GM21515 (cell line): ENCODE data around the gene SIGLEC8.
"Not testable (repeated sequence)": the region's sequence is repeated elsewhere in the genome, so short reads cannot be mapped to it uniquely, and the experiment has no call there.

Experiments
- ATAC-seq: cut with Tn5 transposase; IDR thresholded peaks from one replicate; pipeline ENCODE4 v1.9.1; 2021; ENCODE audit not compliant: unreplicated experiment

Gene SIGLEC8

GRCh38 chr19:51473009-51473707 is 14.9 kb upstream of the SIGLEC8 start:
- no peak for ATAC-seq

- ATAC-seq: no peak
Observed at GRCh38 chr19:51472607-51473006, 14.4 kb upstream of the SIGLEC8 start.

DNA sequence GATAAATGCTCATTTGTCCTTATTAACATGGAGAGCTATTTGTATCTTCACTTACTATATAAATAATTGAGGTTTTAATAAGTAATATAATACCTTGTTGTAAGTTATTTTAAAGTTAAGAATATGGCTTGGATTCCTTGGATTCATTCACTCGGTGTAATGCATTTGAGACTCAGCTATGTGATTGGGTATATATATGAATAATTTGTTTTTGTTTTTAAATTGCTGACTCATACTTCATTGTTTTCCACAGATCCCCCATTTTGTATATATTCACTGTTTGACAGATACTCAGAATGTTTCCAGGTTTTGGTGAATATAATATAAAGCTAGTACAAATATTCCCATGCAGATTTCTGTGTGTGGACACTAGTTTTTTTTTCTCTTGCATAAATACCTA is 13.3 kb upstream of the SIGLEC8 start:
- ATAC-seq: no peak

DNA sequence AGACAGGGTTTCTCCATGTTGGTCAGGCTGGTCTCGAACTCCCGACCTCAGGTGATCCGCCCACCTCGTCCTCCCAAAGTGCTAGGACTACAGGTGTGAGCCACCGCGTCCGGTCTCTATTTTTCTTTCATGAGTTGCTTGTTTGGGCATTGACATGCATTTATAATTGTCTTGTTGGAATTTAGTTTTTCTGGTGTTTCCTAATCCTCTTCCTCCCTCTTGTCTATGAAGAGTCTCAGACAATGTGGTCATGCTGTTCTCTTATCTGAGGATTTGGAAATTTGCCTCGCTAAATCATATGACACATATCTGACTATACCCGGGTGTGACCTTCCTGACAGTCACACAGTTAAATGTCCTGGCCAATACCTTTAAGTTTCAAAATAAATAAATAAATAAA is 12.7 kb upstream of the SIGLEC8 start:
- no peak for ATAC-seq

DNA sequence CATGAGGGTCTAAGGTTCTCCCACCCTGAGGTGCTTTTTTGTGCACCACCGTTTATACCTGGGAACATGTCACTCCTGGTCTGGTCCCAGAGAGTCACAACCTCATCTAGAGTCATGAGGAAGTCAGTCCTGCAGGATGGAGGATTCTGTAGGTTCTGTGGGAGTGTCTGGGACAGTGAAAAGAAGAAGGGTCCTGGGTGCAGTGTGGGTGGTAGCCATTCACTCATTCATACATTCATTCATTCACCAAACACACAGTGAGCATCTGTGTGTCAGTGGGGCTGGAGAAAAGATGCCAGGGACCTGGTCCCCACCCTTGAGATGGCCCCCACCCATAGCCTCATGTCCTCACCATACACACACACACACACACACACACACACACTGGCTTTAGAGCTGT is 11.4 kb upstream of the SIGLEC8 start:
- ATAC-seq: no peak

DNA sequence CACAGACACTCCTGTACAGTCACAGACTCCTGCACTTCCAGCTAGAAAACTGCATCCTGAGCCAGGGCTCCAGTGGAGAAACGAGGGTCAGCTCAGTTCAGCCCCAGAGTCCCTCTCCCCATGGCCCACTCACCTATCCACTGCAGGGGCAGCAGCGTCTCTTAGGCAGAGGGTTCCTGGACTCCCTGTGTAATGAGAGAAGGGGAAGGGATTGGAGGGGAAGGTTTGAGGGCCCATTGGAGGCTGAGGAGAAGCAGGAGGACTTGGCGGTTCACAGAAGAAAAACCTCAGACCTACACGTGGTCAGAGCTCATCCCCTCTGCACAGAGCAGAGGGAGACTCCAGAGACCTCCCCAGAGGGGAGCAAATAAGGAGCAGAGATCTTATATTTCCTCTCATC is 10.9 kb upstream of the SIGLEC8 start:
- no peak for ATAC-seq

DNA sequence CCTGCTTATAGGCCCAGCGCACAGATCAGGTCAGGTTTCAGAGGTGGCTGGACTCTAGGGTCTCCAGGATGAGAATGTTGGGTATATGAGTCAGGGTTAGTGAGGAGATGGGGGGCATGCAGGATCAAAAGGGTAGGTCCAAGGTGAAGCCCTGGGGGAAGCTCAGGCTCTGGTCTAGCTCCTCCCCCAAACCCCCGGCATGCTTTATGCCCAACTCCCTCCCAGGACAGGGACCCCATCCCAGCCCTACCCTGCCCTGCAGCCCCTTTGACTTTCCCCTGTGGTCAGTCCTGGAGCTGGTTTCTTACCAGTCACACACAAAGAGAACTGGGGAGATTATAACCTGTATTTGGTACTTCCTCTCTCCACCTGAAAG is 10.3 kb upstream of the SIGLEC8 start:
- ATAC-seq: no peak

DNA sequence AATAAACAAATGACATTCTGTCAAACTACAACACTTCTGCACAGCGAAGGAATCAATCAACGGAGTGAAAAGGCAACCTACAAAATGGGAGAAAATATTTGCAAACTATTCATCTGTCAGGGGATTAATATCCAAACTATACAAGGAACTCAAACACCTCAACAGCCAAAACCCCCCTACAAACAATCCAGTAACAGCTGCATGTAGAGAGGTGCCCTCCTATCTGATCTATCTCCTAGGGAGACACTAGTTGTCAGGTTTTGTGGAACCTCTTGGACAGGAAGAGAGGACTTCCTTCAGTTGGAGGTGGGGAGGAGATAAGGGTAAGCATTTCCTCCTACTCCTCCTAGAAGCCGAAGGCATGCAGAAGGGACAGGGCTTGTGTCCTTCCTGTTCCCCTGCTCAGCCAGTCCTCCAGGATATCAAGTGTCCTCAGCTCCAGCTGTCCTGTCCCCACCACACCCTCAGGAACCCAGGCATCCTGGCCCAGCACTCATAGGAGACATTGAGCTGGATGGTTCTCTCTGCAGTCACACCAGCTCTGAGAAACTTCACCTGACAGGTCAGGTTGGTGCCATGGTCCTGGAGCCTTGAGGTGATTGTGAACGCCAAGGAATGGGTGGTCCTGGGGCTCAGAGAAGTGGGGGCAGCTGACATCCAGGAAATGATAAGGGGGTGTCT is 9.8 kb upstream of the SIGLEC8 start:
- ATAC-seq: no peak

DNA sequence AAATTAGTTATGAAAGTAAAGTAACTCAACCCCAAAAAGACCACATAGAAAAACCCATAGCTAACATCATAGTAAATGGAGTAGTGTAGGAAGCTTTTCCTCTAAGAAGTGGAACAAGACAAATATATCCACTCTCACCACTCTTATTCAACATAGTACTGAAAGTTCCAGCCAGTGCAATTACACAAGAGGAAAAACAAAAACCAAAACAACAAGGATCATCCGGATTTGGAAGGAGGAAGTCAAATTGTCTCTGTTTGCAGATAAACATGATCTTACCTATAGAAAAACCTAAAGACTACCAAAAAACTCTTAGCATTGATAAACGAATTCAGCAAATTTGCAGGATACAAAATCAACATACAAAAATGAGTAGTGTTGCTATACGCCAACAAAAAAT is 8.5 kb upstream of the SIGLEC8 start:
- no peak for ATAC-seq

DNA sequence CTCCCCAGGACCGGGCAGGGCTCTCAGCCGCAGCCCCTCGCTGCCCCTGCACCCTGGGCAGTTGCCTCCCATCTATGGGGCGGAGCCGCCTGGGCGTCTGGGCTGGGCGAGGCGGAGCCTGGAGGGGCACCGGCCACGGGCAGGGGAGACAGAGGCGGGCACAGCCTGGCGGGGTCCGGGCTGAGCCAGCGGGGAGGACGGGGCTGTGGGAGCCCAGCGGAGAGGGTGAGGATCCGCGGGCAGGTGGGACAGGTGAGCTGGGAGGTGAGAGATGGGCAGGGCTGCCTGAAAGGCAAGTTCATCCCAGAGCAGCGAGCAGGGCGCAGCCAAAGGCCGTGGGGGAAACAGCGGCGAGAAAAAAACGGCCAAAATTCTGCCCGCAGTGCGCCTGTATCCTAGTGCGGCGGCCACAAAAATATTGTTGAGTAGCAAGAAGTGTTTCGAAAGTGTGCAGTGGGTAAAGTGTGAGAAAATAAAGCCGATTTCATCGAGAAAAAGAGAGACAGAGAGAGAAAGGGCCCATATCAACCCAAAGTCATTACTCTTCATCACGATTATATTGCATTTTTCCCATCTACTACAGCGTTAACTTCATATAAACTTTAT is 5.8 kb upstream of the SIGLEC8 start:
- not testable (repeated sequence) for ATAC-seq

- no peak for ATAC-seq
Observed at GRCh38 chr19:51462681-51463080, 4.4 kb upstream of the SIGLEC8 start.

GRCh38 chr19:51462276-51462675 is 4.0 kb upstream of the SIGLEC8 start:
- ATAC-seq: no peak

GRCh38 chr19:51461723-51462161 is 3.5 kb upstream of the SIGLEC8 start:
- ATAC-seq: no peak

- no peak for ATAC-seq
Observed at GRCh38 chr19:51460164-51460992, 2.1 kb upstream of the SIGLEC8 start.

GRCh38 chr19:51458899-51459505 is 748 bp upstream of the SIGLEC8 start:
- ATAC-seq: no peak

DNA sequence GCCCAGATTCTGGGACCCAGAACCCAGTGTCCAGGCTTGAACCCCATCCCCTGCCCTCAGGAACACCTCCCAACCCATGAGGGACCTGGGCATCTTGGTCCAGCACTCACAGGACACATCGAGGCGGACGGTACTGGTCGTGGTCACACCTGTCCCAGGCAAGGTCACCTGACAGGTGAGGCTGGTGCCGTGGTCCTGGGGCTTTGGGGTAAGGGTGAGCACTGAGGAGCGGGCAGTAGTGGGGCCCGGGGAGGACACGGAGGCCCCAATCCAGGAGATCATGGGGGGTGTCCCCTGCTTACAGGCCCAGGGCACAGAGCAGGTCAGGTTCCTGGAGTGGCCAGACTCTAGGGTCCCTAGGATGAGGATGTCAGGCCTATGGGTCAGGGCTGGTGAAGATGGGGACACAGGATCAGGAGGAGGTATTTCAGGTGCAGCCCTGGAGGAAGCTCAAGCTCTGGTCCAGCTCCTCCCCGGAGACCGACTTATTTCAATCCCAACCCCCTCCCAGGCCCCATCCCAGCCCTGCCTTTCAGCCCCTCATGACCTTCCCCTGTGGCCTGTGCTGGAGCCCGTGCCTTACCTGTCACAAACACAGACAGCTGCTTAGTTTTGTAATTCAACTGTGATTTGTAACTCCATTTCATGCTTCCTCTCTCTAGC is 772 bp downstream of the SIGLEC8 start:
- no peak for ATAC-seq

GRCh38 chr19:51456541-51457290 is 1.5 kb downstream of the SIGLEC8 start:
- ATAC-seq: no peak

- ATAC-seq: no peak
Observed at GRCh38 chr19:51450730-51451307, 7.4 kb downstream of the SIGLEC8 start.

DNA sequence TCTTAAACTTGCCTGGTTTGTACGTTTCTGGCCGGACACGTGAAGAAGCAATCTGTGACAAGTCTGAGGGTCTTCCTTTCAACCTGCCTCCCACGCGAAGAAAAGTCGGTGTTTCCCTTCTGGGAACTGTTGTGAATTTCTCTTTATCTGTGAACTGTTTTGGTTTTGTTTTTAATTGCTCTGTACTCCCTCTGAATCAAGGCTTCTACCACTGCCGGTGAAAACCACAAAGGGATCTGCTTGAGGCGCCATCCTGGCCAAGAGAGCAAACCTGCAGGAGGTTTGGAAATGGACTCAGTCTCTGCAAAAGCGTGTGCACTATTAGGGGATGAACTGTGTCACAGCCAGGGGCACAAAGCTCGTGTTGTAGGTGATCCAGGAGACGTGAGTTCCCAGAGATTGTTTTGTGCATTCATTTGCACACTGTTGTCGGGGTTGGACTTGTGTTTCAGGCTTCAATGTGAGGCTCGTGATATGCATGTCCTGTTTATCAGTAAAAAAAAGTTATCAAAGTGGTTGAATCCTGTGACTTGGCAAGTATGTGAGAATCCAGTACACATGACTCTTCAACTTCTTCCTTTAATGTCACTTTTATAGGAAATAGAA is 9.7 kb downstream of the SIGLEC8 start:
- no peak for ATAC-seq
